K562 (cell line): ENCODE results near the gene BIRC7. TPM values are rescaled to one million over a fixed set of nuclear protein-coding genes. Genes with fewer than 3 reads are reported as not detected.

Experiments used
- BHLHE40 ChIP-seq: IDR thresholded peaks from 2 replicates; pipeline ENCODE4 v1.6.1; 2011; ENCODE audit warnings: low read length, improper control_type of control experiment
- BRCA1 ChIP-seq, 2 experiments: fragments of 450-650 bp in 1 of 2; sonication (generic) in 1 of 2; formaldehyde crosslinking in 1 of 2; IDR thresholded peaks; 2 replicates each; pipeline versions ENCODE4 v1.5.0 to v1.6.1; 2017 to 2020; ENCODE audit warnings: mild to moderate bottlenecking in 1 of 2, missing genetic modification reagents in 1 of 2
- CBFA2T3 ChIP-seq: fragments of 450-650 bp; IDR thresholded peaks from 2 replicates; pipeline ENCODE4 v1.6.1; 2017
- CTBP1 ChIP-seq: fragments of 450-650 bp; IDR thresholded peaks from 2 replicates; pipeline ENCODE4 v1.6.1; 2016; ENCODE audit warnings: borderline replicate concordance
- DIDO1 ChIP-seq: fragments of 450-650 bp; IDR thresholded peaks from 2 replicates; pipeline ENCODE4 v1.6.1; 2016; ENCODE audit warnings: low read depth, missing biosample characterization, missing genetic modification characterization
- FOXK2 ChIP-seq, 2 experiments: fragments of 450-650 bp; IDR thresholded peaks in 1 of 2; conservative IDR thresholded peaks in 1 of 2; 2 replicates each; pipeline ENCODE4 v1.6.1; 2016; ENCODE audit warnings: low read depth in 2 of 2, mild to moderate bottlenecking in 1 of 2
- KLF10 ChIP-seq: fragments of 250-450 bp; sonication (Bioruptor Pico); IDR thresholded peaks from 2 replicates; pipeline ENCODE4 v1.6.1; 2021; ENCODE audit warnings: matching md5 sums
- MNT ChIP-seq, 2 experiments: fragments of 450-650 bp; conservative IDR thresholded peaks; 2 replicates each; pipeline ENCODE4 v1.6.1; 2017; ENCODE audit warnings: mild to moderate bottlenecking in 2 of 2, moderate library complexity in 2 of 2
- SAFB ChIP-seq: fragments of 200-400 bp; formaldehyde crosslinking; IDR thresholded peaks from 2 replicates; pipeline ENCODE4 v1.6.1; 2017; ENCODE audit warnings: low read depth, low read length, borderline replicate concordance
- SFPQ ChIP-seq: fragments of 200-400 bp; formaldehyde crosslinking; IDR thresholded peaks from 2 replicates; pipeline ENCODE4 v1.6.1; 2017; ENCODE audit warnings: mild to moderate bottlenecking, low read depth, low read length, moderate library complexity
- SIN3A ChIP-seq, 2 experiments: fragments of 150-350 bp in 1 of 2; IDR thresholded peaks; 2 replicates each; pipeline ENCODE4 v1.6.1; 2011 to 2016; ENCODE audit warnings: borderline replicate concordance in 2 of 2, low read depth in 2 of 2, low read length in 2 of 2, mild to moderate bottlenecking in 2 of 2, moderate library complexity in 2 of 2; ENCODE audit not compliant: control insufficient read depth in 1 of 2
- SLC30A9 ChIP-seq: fragments of 250-450 bp; sonication (Bioruptor Pico); IDR thresholded peaks from 2 replicates; pipeline ENCODE4 v1.8.0; 2022; ENCODE audit warnings: mild to moderate bottlenecking, moderate library complexity
- ZNF3 ChIP-seq: fragments of 250-450 bp; sonication (Bioruptor Pico); IDR thresholded peaks from 2 replicates; pipeline ENCODE4 v1.5.0; 2021; ENCODE audit warnings: mild to moderate bottlenecking, moderate library complexity
- ZNF318 ChIP-seq, 2 experiments: fragments of 450-650 bp; IDR thresholded peaks; 2 replicates each; pipeline ENCODE4 v1.6.1; 2016; ENCODE audit warnings: mild to moderate bottlenecking in 2 of 2, borderline replicate concordance in 1 of 2, low read depth in 1 of 2, moderate library complexity in 1 of 2
- ZNF507 ChIP-seq: conservative IDR thresholded peaks from 2 replicates; pipeline ENCODE4 v1.6.1; 2017; ENCODE audit warnings: missing genetic modification characterization, missing compliant biosample characterization
- polyA plus RNA-seq, 8 experiments: library from polyadenylated mRNA; depleted of rRNA in 4 of 8; stranded (reverse) in 5 of 8; unstranded in 3 of 8; fragments of >200 nt; fragmentation: Nextera tagmentation in 2 of 8; fragmentation: Illumina TruSeq in 1 of 8; extraction: Ambion mirVana in 2 of 8; extraction: Trizol in 1 of 8; gene quantifications; 2 replicates each; pipeline versions ENCODE4 v1.2.1 to v1.2.3, GENCODE V29; 2011 to 2014; ENCODE audit warnings: inconsistent platforms in 1 of 8, missing spikeins in 1 of 8
- total RNA-seq, 7 experiments: library from RNA; depleted of rRNA in 6 of 7; stranded (reverse); fragments of >200 nt in 6 of 7; fragmentation: Illumina TruSeq in 2 of 7; extraction: Trizol in 2 of 7; gene quantifications; 2 replicates each; pipeline versions ENCODE4 v1.2.1 to v1.2.3, GENCODE V29; 2011 to 2021; ENCODE audit warnings: low replicate concordance in 1 of 7

BIRC7 gene
- total and polyA plus RNA-seq, 9 of the 15 experiments (the other 6 are each of a cell fraction or from before 2014, with no cell fraction given) = 0.14 to 0.19 (median 0.16) TPM; not detected in 5

- TF ChIP-seq KLF10 (CRISPR knock-in tag) (no peak), SIN3A (IDR thresholded peaks at IDR 0.05; ENCODE audit: borderline replicate concordance in 2 of 2, control insufficient read depth in 1 of 2, low read depth in 2 of 2, low read length in 2 of 2) (peak in 1 of 2 experiments; percentile 65; a peak in 1 of 4 replicates), MNT (conservative IDR thresholded peaks at IDR 0.05) (0 out of 4 replicates have a peak, but pooled peaks of 1 of the 2 experiments have one; percentile 27), CBFA2T3 (no peak), SLC30A9 (CRISPR knock-in tag) (no peak), CTBP1 (0 out of 2 replicates have a peak, but pooled peaks have one; percentile 43), FOXK2 (conservative IDR thresholded peaks at IDR 0.05 in 1 of 2, IDR thresholded peaks at IDR 0.05 in 1 of 2; ENCODE audit: low read depth in 2 of 2) (no peak), ZNF3 (no peak), BRCA1 (IDR thresholded peaks at IDR 0.05) (no peak), BRCA1 (CRISPR knock-in tag; IDR thresholded peaks at IDR 0.05) (no peak), DIDO1 (no peak), ZNF318 (IDR thresholded peaks at IDR 0.05; ENCODE audit: borderline replicate concordance in 1 of 2, low read depth in 1 of 2) (no peak), SAFB (no peak), SFPQ (no peak), ZNF507 (tag) (no peak), BHLHE40 (0 out of 2 replicates have a peak, but pooled peaks have one; percentile 12)
Observed at GRCh38 chr20:63273635-63274380, 38.1 kb downstream of the BIRC7 start (continued).
